ENCODE data around the gene DCP2.
"Not testable (repeated sequence)": the region's sequence is repeated elsewhere in the genome, so short reads cannot be mapped to it uniquely, and the experiment has no call there.

DCP2 gene

GRCh38 chr5:112958093-112959088 lies 18.2 kb upstream of the DCP2 start:
- Mint-ChIP-seq H3K4me3 (no peak overlapping the region), H3K9me3 (no peaks in the 10 kb centered on the region), H3K27me3 (peaks cover 7% of the 10 kb centered on the region), H3K27ac (no peak overlapping the region), H3K4me1 (peaks cover 28% of the 10 kb centered on the region)
- DNase-seq (no peak), ATAC-seq (peak; percentile 75)

- H3K27ac Mint-ChIP-seq, H3K27me3 Mint-ChIP-seq, DNase-seq, H3K9me3 Mint-ChIP-seq, H3K4me3 Mint-ChIP-seq, ATAC-seq: not testable (repeated sequence)
- peaks cover 39% of the 10 kb centered on the region for H3K4me1 Mint-ChIP-seq
Observed at GRCh38 chr5:112959872-112960271, 16.7 kb upstream of the DCP2 start.

- Mint-ChIP-seq H3K27me3 (peaks cover 7% of the 10 kb centered on the region), H3K4me1 (peaks cover 39% of the 10 kb centered on the region)
Observed at GRCh38 chr5:112960315-112960714, 16.3 kb upstream of the DCP2 start.

GRCh38 chr5:112960863-112961504 lies 15.6 kb upstream of the DCP2 start:
- Mint-ChIP-seq H3K27me3 (peaks cover 7% of the 10 kb centered on the region), H3K27ac (no peak overlapping the region), H3K4me1 (peaks cover 42% of the 10 kb centered on the region), H3K4me3 (no peak overlapping the region), H3K9me3 (no peaks in the 10 kb centered on the region)
- DNase-seq: no peak
- ATAC-seq: no peak

More at GRCh38 chr5:112960315-112960714, 16.3 kb upstream of the DCP2 start:
- DNase-seq: no peak
- no peak for ATAC-seq
- H3K27ac Mint-ChIP-seq: no peak overlapping the region
- no peak overlapping the region for H3K4me3 Mint-ChIP-seq
- no peaks in the 10 kb centered on the region for H3K9me3 Mint-ChIP-seq

GRCh38 chr5:112963374-112963733 lies 13.2 kb upstream of the DCP2 start:
- not testable (repeated sequence) for H3K27me3 Mint-ChIP-seq, H3K9me3 Mint-ChIP-seq, DNase-seq, H3K4me3 Mint-ChIP-seq, ATAC-seq
- Mint-ChIP-seq H3K4me1 (peaks cover 43% of the 10 kb centered on the region), H3K27ac (peak overlapping the region in 1 of 2 donors; percentile 43)

GRCh38 chr5:112965733-112966306 lies 10.8 kb upstream of the DCP2 start:
- Mint-ChIP-seq H3K4me1 (peaks cover 31% of the 10 kb centered on the region), H3K27me3 (peaks cover 7% of the 10 kb centered on the region), H3K4me3 (no peak overlapping the region), H3K9me3 (no peaks in the 10 kb centered on the region), H3K27ac (peak overlapping the region in 1 of 2 donors; percentile 35)
- DNase-seq (no peak), ATAC-seq (no peak)

- DNase-seq (no peak), ATAC-seq (no peak)
- Mint-ChIP-seq H3K9me3 (no peaks in the 10 kb centered on the region), H3K27ac (no peak overlapping the region), H3K4me1 (peaks cover 30% of the 10 kb centered on the region), H3K4me3 (no peak overlapping the region), H3K27me3 (peaks cover 7% of the 10 kb centered on the region)
Observed at GRCh38 chr5:112967520-112968083, 9.0 kb upstream of the DCP2 start.

- DNase-seq: no peak
- Mint-ChIP-seq H3K27ac (no peak overlapping the region), H3K27me3 (no peaks in the 10 kb centered on the region), H3K9me3 (no peaks in the 10 kb centered on the region), H3K4me3 (no peak overlapping the region), H3K4me1 (peaks cover 21% of the 10 kb centered on the region)
- no peak for ATAC-seq
Observed at GRCh38 chr5:112968411-112969106, 8.0 kb upstream of the DCP2 start.

- peaks cover 19% of the 10 kb centered on the region for H3K4me1 Mint-ChIP-seq
- DNase-seq: no peak
- no peak overlapping the region for H3K27ac Mint-ChIP-seq
- ATAC-seq: no peak
- H3K4me3 Mint-ChIP-seq: no peak overlapping the region
- no peaks in the 10 kb centered on the region for H3K27me3 Mint-ChIP-seq
- no peaks in the 10 kb centered on the region for H3K9me3 Mint-ChIP-seq
Observed at GRCh38 chr5:112971276-112971675, 5.3 kb upstream of the DCP2 start.

- DNase-seq (no peak), ATAC-seq (no peak)
- no peak overlapping the region for H3K27ac Mint-ChIP-seq
- H3K9me3 Mint-ChIP-seq: no peaks in the 10 kb centered on the region
- no peaks in the 10 kb centered on the region for H3K27me3 Mint-ChIP-seq
- H3K4me3 Mint-ChIP-seq: no peak overlapping the region
- H3K4me1 Mint-ChIP-seq: peaks cover 24% of the 10 kb centered on the region
Observed at GRCh38 chr5:112973036-112973435, 3.6 kb upstream of the DCP2 start.

GRCh38 chr5:112973904-112974303 lies 2.7 kb upstream of the DCP2 start:
- Mint-ChIP-seq H3K9me3 (no peaks in the 10 kb centered on the region), H3K27me3 (no peaks in the 10 kb centered on the region), H3K4me3 (no peak overlapping the region), H3K27ac (no peak overlapping the region), H3K4me1 (peaks cover 29% of the 10 kb centered on the region)
- ATAC-seq (no peak), DNase-seq (no peak)

GRCh38 chr5:112974901-112975300 lies 1.7 kb upstream of the DCP2 start:
- no peaks in the 10 kb centered on the region for H3K27me3 Mint-ChIP-seq
- H3K4me1 Mint-ChIP-seq: peaks cover 30% of the 10 kb centered on the region
- DNase-seq (no peak), ATAC-seq (no peak)
- H3K9me3 Mint-ChIP-seq: no peaks in the 10 kb centered on the region
- no peak overlapping the region for H3K27ac Mint-ChIP-seq
- H3K4me3 Mint-ChIP-seq: no peak overlapping the region

GRCh38 chr5:112975721-112976431 lies 722 bp upstream of the DCP2 start:
- no peaks in the 10 kb centered on the region for H3K9me3 Mint-ChIP-seq

GRCh38 chr5:112977440-112977861 lies 853 bp downstream of the DCP2 start:
- H3K4me3 Mint-ChIP-seq: peak overlapping the region; percentile 94 to 95
- H3K4me1 Mint-ChIP-seq: peaks cover 46% of the 10 kb centered on the region
- DNase-seq (no peak), ATAC-seq (no peak)
- no peaks in the 10 kb centered on the region for H3K9me3 Mint-ChIP-seq
- H3K27ac Mint-ChIP-seq: peak overlapping the region; percentile 94
- H3K27me3 Mint-ChIP-seq: no peaks in the 10 kb centered on the region

More at GRCh38 chr5:112975721-112976431, 722 bp upstream of the DCP2 start:
- Mint-ChIP-seq H3K4me1 (peaks cover 37% of the 10 kb centered on the region), H3K27me3 (no peaks in the 10 kb centered on the region), H3K4me3 (peak overlapping the region; percentile 94 to 95), H3K27ac (peak overlapping the region; percentile 56 to 91)
- DNase-seq (no peak), ATAC-seq (peak; percentile 51)
